HG03108 (cell line): ENCODE measurements around the gene CLASP1.
"Not testable (repeated sequence)": the region's sequence is repeated elsewhere in the genome, so short reads cannot be mapped to it uniquely, and the experiment has no call there.

ENCODE experiments used
- ATAC-seq: cut with Tn5 transposase; IDR thresholded peaks from one replicate; pipeline ENCODE4 v1.9.1; 2021; ENCODE audit warnings: moderate library complexity; ENCODE audit not compliant: unreplicated experiment

Gene CLASP1

GRCh38 chr2:121335294-121336290, 313.7 kb downstream of the CLASP1 start:
- no peak for ATAC-seq

- ATAC-seq, result no peak
Measured at GRCh38 chr2:121334581-121335293, 314.5 kb downstream of the CLASP1 start.

GRCh38 chr2:121333834-121334558, 315.3 kb downstream of the CLASP1 start:
- ATAC-seq, result peak; percentile 76

- no peak for ATAC-seq
Measured at GRCh38 chr2:121333231-121333630, 316.0 kb downstream of the CLASP1 start.

- ATAC-seq, result not testable (repeated sequence)
Measured at GRCh38 chr2:121331324-121331723, 317.9 kb downstream of the CLASP1 start.

- ATAC-seq, result no peak
Measured at GRCh38 chr2:121330921-121331320, 318.3 kb downstream of the CLASP1 start.

- no peak for ATAC-seq
Measured at GRCh38 chr2:121329786-121330185, 319.5 kb downstream of the CLASP1 start.

- no peak for ATAC-seq
Measured at GRCh38 chr2:121326628-121327027, 322.6 kb downstream of the CLASP1 start.

- no peak for ATAC-seq
Measured at GRCh38 chr2:121324601-121325000, 324.7 kb downstream of the CLASP1 start.

- no peak for ATAC-seq
Measured at GRCh38 chr2:121321476-121321875, 327.8 kb downstream of the CLASP1 start.

- ATAC-seq, result no peak
Measured at GRCh38 chr2:121319941-121320340, 329.3 kb downstream of the CLASP1 start.

- ATAC-seq, result no peak
Measured at GRCh38 chr2:121316986-121317385, 332.3 kb downstream of the CLASP1 start.

- ATAC-seq, result not testable (repeated sequence)
Measured at GRCh38 chr2:121313701-121314100, 335.6 kb downstream of the CLASP1 start.

- no peak for ATAC-seq
Measured at GRCh38 chr2:121309801-121310200, 339.5 kb downstream of the CLASP1 start.

GRCh38 chr2:121309323-121309722, 339.9 kb downstream of the CLASP1 start:
- ATAC-seq, result no peak

- no peak for ATAC-seq
Measured at GRCh38 chr2:121307048-121307447, 342.2 kb downstream of the CLASP1 start.

- no peak for ATAC-seq
Measured at GRCh38 chr2:121304941-121305340, 344.3 kb downstream of the CLASP1 start.

- no peak for ATAC-seq
Measured at GRCh38 chr2:121303531-121304263, 345.6 kb downstream of the CLASP1 start.

- ATAC-seq, result not testable (repeated sequence)
Measured at GRCh38 chr2:121301190-121301589, 348.1 kb downstream of the CLASP1 start.

- ATAC-seq, result no peak
Measured at GRCh38 chr2:121298476-121298875, 350.8 kb downstream of the CLASP1 start.
